Measurements from ENCODE around the gene ERCC5. TPM values are rescaled to one million over a fixed set of nuclear protein-coding genes. Genes with fewer than 3 reads are reported as not detected.

ERCC5 gene
- total and polyA plus RNA-seq, 2 of the 8 experiments (the other 6 are each of a cell fraction or from before 2014, with no cell fraction given): 3.8 to 24.4 TPM

- no peak for TF ChIP-seq CHD7 (IDR thresholded peaks at IDR 0.05; ENCODE audit: insufficient replicate concordance, low read length)
- TF ChIP-seq TAF7 (optimal IDR thresholded peaks at IDR 0.05; ENCODE audit: borderline replicate concordance, low read depth, low read length): no peak
- TF ChIP-seq, protein P1, sequence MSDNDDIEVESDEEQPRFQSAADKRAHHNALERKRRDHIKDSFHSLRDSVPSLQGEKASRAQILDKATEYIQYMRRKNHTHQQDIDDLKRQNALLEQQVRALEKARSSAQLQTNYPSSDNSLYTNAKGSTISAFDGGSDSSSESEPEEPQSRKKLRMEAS (IDR thresholded peaks at IDR 0.05): no peak
- TF ChIP-seq CHD2 (IDR thresholded peaks at IDR 0.05; ENCODE audit: low read length): no peak
- no peak for TF ChIP-seq CTBP2 (IDR thresholded peaks at IDR 0.05; ENCODE audit: borderline replicate concordance, insufficient read depth, insufficient read length, low read length)
- no peak for TF ChIP-seq POLR2AphosphoS5 (IDR thresholded peaks at IDR 0.05; ENCODE audit: low read depth, low read length)
- TF ChIP-seq SIN3A (conservative IDR thresholded peaks at IDR 0.05 in 1 of 2, IDR thresholded peaks at IDR 0.05 in 1 of 2; ENCODE audit: low read depth in 1 of 2, low read length in 2 of 2): no peak
- TF ChIP-seq CBX8 (IDR thresholded peaks at IDR 0.05; ENCODE audit: borderline replicate concordance, low read depth, low read length): no peak
These were observed 15.2 kb upstream of the ERCC5 start (continued) for GRCh38 chr13:102830646-102831045.
